HL-60/S4 treated with retinoic acid at 250 ng/mL for 4 days and 3 days (cell line): Measurements from ENCODE around the gene SUCO.
"Not testable (repeated sequence)": the region's sequence is repeated elsewhere in the genome, so short reads cannot be mapped to it uniquely, and the experiment has no call there.

ENCODE experiments used
- in situ Hi-C: fragments of 300-500 bp; cut with MboI; formaldehyde crosslinking; loops from 2 replicates; pipeline ENCODE4 v1.7.0; 2022; ENCODE audit warnings: low sequenced_read_pairs

SUCO gene

GRCh38 chr1:172603816-172604215 is 70.9 kb downstream of the SUCO start:
- in situ Hi-C loops: no loop called here

DNA sequence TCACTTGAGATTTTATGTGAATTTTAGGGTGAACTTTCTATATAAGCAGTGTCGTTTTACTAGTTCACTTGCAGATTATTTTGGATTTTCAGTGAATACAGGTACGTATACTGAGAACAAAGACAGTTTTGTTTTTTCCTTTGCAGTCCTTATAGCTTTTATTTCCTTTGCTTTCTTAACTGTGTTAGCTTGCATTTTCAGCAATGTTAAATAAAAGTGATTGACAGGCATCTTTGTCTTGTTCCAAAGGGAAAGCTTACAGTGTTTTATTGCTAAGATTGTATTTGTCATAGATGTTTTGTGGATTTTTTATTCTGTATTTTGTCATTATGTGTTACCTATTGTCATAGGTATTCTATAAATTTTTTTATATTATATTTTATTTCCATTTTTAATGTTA is 72.7 kb downstream of the SUCO start:
- in situ Hi-C loops: no loop called here

DNA sequence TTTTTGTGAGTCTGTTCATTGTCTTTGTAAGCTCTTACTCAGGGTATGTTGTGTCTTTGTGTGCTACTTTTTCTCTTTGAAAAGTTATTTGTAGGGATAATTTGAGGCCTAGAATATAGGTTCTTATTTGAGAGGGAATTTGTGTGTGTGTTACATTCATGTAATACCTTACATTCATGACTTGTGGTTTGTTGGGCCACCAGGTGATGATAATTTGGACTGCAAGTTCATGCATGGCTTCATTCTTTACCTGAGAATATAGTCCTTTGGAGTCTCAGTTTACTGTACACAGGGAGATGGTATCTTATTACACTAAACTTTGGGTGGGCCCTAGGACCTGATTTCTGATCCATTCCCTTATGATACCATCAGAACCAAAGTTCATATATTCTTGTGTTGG is 74.2 kb downstream of the SUCO start:
- in situ Hi-C loops: no loop called here

GRCh38 chr1:172608098-172608601 is 75.2 kb downstream of the SUCO start:
- in situ Hi-C loops: no loop called here

DNA sequence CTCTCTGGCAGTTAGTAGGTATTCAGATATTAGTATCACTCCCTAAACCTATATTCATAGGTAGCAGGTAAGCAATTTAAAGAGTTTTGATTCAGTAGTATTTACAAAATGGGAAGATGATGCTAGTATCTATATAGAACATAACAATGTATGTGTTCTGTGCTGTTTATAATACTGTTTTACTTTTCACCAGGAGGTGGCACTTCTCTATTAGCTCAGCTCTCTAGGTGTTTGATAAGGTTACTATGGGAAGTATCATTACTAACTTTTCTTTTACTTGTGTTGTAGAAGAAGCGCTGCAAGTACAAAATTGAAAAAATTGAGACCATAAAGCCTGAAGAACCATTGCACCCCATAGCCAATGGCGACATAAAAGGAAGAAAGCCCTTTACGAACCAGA is 76.6 kb downstream of the SUCO start:
- in situ Hi-C loops: no loop called here

GRCh38 chr1:172612478-172612877 is 79.5 kb downstream of the SUCO start:
- in situ Hi-C loops: loop anchor here (10.0 kb wide), 1 partner anchor 102 kb away; no protein-coding TSS in a partner anchor

DNA sequence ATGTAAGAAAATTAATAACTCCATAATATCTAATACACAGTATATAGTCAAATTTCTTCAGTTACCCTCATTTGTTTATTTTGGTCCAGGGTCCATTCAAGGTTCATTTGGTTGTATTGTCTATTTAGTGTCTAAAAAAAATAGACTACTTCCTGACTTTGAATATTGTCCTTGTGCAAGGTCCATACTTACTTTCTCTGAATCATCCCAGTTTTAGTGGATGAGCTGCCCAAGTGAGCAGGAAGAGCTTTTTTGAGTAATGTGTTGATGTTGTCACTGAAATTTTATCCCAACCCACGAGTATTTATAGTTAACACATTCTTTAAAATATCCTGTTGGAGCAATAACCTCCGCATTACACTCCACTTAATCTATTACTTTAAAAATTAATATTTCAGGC is 80.3 kb downstream of the SUCO start:
- in situ Hi-C loops: loop anchor here (10.0 kb wide), 1 partner anchor 102 kb away; no protein-coding TSS in a partner anchor

DNA sequence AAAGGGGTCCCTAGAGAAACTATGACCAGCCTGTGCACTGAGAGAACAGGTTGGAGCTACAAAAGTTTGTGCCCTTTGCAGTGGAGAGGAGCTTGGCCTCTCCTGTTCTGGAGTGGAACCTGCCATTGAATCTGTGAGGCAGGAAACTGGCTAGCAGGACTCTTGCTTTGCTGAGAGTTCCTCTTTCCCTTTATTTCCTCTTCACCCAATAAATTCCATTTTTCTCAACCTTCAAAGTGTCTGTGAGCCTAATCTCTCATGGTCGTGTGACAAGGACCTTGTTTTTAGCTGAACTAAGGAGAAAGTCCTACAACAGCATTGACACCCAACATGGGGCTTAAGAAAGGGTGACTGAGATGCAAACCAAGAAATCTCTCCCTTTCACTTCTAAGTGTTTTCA is 83.2 kb downstream of the SUCO start:
- in situ Hi-C loops: loop anchor here (10.0 kb wide), 1 partner anchor 99 kb away; no protein-coding TSS in a partner anchor

GRCh38 chr1:172616636-172617035 is 83.7 kb downstream of the SUCO start:
- in situ Hi-C loops: loop anchor here (10.0 kb wide), 1 partner anchor 98 kb away; no protein-coding TSS in a partner anchor

GRCh38 chr1:172620603-172621002 is 87.7 kb downstream of the SUCO start:
- in situ Hi-C loops: not testable (repeated sequence)

- in situ Hi-C loops: no loop called here
Observed at GRCh38 chr1:172622541-172622940, 89.6 kb downstream of the SUCO start.

GRCh38 chr1:172623748-172624147 is 90.8 kb downstream of the SUCO start:
- in situ Hi-C loops: no loop called here

- in situ Hi-C loops: no loop called here
Observed at GRCh38 chr1:172626845-172627244, 93.9 kb downstream of the SUCO start.

DNA sequence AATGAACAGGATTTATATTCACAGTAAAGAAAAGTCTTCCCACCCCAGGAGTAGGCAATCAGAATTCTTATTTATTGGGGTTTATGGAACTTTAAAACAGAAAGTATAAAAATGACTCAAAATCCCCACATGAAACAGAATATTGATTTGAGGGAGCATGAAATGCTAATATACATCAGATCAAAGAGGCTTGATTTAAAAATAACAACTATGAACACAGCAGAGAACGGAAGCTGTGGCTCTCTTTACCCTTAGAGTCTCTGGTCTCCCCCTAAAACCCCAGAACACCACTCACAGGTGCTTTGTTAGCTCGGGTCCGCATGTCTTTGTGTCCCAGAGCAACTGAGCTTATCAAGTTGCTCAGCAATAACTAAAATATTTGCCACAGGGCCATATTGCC is 94.8 kb downstream of the SUCO start:
- in situ Hi-C loops: no loop called here

DNA sequence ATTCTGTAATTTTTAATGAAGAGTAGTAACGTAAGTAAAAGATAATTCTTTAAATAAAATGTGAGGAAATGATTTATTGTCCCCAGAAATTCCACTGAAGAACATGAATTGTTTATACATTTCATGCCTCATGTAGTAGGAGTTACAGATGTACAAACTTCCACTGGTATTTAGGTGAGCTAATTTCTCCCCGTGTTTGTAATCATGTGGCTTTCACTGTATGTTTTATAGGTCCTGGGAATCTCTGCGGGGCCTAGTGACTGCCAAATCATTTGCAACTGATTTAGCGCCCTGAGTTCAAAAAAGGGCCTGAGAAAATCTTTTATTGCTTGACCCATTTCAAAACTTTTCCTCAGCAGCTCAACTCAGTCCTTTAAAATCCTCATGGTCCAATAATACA is 95.5 kb downstream of the SUCO start:
- in situ Hi-C loops: no loop called here

- in situ Hi-C loops: no loop called here
Observed at GRCh38 chr1:172629170-172629569, 96.2 kb downstream of the SUCO start.

- in situ Hi-C loops: no loop called here
Observed at GRCh38 chr1:172629638-172630037, 96.7 kb downstream of the SUCO start.

- in situ Hi-C loops: no loop called here
Observed at GRCh38 chr1:172630056-172630818, 97.3 kb downstream of the SUCO start.

DNA sequence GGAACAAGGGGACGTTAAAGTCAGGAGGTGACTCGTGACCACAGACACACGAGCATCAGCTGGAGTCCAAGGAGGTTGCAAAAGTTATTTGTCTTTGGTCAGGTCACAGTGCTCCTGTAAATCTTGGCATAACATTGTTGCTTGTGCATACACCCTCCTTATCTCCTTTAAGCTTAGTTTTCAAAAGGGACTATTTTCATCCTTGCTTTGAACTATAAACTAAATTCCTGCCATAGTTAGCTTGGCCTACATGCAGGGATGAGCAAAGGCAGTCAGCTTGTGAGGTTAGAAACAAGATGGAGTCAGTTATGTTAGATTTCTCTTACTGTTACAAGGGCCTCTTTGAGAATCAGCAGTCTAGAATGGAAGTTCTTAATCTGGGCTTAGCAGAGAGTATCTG is 97.9 kb downstream of the SUCO start:
- in situ Hi-C loops: no loop called here

DNA sequence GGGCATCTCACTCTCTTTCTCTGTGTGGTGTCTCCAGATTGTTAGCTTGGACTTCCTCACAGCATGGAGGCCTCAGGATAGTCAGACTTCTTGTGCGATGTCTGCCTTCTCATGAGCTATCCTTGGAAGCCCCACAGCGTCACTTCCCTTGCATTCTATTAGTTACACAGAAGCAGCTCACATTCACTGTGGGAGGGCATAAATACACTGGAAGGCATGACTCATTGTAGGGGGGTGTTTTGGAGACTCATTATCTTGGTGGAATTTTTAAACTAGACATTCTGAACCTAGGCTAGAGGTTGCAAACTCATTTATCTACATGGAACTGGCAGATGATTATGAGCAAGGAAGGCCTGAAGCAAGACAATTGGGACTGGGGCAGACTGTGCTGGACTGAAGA is 104.6 kb downstream of the SUCO start:
- in situ Hi-C loops: no loop called here

- in situ Hi-C loops: no loop called here
Observed at GRCh38 chr1:172638249-172638648, 105.3 kb downstream of the SUCO start.
